ENCODE results near the gene RAB11FIP3.

DNA sequence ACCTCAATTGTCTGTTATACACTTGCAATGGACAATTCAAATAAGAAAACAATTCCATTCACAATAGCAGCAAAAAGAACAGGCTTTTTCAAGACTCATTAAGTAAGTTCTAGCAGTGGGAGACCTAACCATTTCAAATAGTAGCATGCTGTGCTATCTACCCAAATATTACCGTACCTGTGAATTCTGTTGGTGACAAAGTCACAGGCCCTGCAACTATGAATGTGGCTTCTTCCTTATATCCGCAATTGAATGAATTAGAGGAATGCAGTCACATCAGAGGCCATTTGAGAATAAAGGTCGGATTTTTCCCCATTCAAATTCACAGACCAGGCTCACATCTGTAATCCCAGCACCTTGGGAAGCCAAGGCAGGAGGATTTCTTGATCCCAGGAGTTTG, 29.2 kb upstream of the RAB11FIP3 start:
- TF ChIP-seq, protein P1, sequence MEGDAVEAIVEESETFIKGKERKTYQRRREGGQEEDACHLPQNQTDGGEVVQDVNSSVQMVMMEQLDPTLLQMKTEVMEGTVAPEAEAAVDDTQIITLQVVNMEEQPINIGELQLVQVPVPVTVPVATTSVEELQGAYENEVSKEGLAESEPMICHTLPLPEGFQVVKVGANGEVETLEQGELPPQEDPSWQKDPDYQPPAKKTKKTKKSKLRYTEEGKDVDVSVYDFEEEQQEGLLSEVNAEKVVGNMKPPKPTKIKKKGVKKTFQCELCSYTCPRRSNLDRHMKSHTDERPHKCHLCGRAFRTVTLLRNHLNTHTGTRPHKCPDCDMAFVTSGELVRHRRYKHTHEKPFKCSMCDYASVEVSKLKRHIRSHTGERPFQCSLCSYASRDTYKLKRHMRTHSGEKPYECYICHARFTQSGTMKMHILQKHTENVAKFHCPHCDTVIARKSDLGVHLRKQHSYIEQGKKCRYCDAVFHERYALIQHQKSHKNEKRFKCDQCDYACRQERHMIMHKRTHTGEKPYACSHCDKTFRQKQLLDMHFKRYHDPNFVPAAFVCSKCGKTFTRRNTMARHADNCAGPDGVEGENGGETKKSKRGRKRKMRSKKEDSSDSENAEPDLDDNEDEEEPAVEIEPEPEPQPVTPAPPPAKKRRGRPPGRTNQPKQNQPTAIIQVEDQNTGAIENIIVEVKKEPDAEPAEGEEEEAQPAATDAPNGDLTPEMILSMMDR (conservative IDR thresholded peaks at IDR 0.05), result no peak
- TF ChIP-seq ZFX (IDR thresholded peaks at IDR 0.05), result no peak

All from C4-2B (cell line).